Fibroblast of skin of back (primary cell): ENCODE measurements around the gene GRSF1.
"Not testable (repeated sequence)": the region's sequence is repeated elsewhere in the genome, so short reads cannot be mapped to it uniquely, and the experiment has no call there.

Experiments
- DNase-seq: peaks from one replicate; pipeline ENCODE4 v3.0.0-alpha.2; 2013

Gene GRSF1

DNA sequence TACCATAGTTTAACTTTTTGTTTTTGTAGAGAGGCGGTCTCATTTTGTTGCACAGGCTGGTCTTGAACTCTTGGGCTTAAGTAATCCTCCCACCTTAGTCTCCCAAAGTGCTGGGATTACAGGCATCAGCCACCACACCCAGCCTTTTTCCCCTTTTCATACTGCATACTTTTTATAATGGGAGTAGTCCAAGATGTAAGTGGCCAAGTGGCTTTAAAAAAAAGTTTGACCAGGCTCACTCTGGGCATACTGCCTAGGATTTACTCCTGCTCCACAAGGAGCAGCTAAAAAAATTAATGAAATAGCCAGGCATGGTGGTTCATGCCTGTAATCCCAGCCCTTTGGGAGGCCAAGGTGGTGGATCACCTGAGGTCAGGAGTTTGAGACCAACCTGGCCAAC lies 6.0 kb downstream of the GRSF1 start:
- DNase-seq = peak; percentile 7

DNA sequence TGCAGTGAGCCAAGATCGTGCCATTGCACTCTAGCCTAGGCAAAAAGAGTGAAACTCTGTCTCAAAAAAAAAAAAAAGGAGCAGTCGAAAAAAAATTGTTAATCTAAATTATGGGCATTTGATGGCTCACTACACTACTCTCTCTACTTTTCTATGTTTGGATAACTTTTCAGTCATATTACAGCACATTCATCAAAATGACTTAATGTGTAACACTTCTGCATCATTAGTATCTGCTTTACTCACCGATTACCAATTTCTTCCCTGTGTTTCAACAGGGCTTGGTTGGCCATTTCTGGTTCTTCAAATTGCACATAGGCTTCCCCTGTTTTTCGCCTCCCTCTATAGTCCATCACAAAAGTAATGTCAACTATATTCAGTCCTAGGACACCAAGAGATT lies 8.4 kb downstream of the GRSF1 start:
- DNase-seq = no peak

DNA sequence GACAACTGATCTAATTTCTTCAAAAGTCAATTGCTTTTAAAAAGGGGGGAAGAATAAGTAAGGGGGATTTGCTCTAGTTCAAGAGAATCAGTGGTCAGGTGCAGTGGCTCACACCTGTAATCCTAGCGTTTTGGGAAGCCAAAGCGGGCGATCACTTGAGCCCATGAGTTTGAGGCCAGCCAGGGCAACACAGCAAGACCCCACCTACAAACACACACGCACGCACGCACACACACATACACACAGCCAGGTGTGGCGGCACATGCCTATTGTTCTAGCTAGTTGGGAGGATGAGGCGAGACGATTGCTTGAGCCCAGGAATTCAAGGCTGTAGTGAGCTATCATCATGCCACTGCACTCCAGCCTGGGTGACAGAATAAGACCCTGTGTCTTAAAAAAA lies 9.6 kb downstream of the GRSF1 start:
- DNase-seq = no peak

DNA sequence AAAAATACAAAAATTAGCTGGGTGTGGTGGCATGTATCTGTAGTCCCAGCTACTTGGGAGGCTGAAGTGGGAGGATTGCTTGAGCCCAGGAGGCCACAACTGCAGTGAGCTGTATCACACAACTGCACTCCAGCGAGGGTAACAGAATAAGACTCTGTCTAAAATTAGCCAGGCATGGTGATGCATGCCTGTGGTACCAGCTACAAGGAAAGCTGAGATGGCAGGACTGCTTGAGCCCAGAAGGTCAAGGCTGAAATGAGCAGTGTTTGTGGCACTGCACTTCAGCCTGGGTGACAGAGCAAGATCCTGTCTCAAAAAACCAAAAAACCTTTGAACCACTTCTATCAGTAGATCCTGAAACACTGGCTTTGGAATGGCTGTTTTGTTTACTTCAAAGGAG lies 10.2 kb downstream of the GRSF1 start:
- no peak for DNase-seq

DNA sequence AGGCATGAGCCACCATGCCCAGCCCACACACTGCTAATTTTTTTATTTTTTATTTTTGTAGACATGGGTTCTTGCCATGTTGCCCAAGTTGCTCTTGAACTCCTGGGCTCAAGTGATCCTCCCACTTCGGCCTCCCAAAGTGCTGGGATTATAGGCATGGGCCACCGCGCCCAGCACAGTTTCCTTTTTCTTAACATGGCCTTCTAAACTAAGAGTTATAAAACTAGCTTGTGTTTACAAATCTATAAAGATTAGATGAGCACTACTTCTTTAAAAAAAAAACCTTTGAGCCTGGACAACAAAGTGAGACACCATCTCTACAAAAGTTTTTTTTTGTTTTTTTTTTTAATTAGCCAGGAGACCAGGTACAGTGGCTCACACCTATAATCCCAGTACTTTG lies 10.7 kb downstream of the GRSF1 start:
- DNase-seq = no peak

DNA sequence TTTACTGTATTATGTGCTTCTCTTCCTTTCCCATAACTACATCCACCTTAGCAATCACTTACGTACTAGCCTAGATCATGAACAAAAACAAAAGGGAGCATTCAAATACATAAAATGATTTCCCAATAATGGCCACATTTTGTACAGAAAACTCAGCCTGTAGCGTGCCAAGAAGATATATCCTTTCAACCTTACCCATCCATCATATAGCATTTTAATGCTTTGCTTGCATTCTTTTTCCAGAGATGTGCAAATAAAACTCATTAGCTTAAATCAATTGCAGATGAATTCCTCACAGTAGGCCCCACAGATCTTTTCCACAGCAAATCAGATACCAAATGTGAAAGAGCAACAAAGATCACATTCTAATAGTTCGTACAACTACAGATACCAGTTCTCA lies 20.8 kb downstream of the GRSF1 start:
- DNase-seq = no peak

DNA sequence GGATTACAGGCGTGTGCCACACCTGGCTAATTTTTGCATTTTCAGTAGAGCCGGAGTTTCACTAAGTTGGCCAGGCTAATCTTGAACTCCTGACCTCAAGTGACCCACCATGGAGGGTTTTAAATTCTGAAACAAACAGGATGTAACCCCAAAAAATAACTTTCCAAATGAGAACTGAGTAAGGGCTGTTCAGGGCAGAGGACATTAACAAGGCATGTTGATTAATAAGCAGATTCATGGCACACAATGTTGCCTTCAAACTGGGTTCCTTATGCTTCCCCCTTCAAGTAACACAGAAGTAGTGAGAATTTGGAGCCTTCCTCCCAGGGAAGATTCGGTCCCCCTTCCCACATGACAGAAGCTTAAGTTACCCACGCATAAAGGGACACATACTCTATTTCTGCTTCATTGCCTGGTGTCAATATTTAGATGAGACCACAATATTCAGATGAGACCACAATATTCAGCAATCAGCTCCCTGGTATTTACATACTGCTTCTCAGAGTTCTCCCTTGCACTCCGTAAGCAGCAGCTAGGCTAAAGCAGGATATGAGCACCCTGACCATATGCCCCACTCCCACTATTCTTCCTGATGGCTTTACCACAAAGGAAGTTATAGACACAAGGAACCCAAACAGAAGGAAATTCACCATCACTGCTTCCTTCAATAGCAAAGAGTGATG lies 21.4 kb downstream of the GRSF1 start:
- DNase-seq = no peak

DNA sequence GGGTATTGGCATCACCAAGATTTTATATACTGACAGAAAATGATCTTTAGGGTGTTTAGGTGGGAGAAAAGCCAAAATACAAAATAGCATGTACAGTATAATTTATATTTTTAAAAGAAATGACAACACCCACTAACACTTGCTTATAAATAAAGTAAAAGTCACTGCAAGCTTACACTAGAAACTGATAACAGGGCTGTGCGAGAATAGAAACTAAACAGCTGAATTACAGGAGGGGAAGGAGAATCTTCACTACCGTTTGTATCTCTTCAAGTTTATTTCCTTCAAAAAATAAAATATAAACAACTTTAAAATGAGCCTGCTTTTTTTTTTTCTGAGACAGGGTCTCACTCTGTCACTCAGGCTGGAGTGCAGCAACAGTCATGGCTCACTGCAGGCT lies 22.8 kb downstream of the GRSF1 start:
- DNase-seq = no peak

DNA sequence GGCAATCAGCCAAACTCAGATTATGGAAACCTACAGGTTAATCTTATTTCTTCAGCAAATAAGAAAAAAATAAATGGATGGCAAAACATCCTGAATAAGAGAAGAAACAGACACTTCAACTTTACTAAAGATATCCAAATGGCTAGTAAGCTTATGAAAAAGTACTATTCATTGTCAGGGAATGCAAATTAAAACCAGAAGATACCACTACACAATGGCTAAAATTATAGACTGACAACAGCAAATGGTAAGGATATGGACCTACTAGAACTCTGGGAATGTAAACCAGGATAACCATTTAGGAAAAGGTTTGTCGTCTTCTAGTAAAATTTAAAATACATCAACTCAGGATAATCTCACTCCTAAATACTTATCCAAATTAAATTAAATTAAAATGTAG lies 24.3 kb downstream of the GRSF1 start:
- no peak for DNase-seq

DNA sequence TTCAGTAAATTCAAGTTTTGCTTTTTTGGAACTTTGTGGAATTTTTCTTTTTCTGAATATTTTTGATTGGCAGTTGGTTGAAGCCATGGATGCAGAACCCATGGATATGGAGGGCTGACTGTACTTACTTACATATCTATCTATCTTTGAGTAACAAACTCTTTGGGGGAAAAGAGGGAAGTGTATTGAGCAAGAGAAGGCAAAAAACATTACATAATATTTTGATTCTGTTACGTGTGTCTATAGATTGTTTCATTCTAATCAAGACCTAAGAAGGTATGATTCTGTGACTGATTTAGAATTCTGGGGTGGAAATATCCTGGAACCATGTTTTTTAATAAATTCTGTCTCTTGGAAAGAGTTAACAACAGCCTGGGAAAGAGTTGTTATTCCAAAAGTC lies 31.5 kb downstream of the GRSF1 start:
- no peak for DNase-seq

DNA sequence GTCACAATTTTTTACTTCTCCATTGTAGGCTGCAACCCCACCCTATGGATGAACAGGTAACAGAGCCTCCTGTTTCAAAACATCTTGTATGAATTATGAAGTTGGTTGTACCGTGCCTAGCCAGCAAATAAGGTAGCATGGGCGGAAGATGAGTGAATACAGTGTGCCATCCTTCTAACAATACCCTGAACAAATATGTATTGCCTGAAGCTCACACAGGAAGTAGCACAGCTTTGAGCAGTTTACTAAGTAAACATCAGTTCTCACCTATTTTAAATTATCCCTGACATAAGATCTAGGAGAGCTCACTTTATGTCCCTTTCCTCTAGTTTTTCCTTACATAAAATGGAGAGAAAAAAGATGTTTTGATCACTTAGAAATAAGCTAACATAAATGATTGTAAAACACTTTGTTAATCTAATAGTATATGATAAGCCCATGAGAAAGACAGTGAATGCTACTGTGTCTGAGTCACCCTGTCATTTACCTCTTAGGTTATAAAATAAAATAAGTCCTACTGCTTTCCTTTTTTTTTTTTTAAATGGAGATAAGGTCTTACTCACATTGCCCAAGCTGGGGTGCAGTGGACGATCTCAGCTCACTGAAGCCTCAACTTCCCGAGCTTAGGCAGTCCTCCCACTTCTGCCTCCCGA lies 36.6 kb downstream of the GRSF1 start:
- DNase-seq = no peak

DNA sequence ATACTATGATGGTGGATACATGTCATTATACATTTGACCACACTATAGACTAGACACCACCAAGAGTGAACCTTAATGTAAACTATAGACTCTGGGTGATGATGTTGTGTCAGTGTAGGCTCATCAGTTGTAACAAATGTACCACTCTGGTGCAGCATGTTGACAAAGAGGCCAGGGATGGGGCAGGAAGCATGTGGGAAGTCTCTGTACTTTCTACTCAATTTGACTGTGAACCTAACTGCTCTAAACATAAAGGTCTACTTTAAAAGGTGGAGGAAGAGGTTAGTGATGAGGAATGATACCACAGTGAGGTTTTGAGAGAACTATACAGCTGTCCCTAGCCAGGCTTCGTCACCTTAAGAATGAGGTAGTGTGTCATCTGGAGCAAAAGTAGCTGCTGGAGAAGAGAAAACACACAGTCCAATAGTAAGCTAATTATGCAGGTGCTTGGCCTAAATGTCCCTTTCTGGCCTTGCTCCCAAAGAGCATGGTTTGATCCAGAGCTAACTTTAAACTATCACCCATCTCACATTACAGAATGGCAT lies 38.4 kb downstream of the GRSF1 start:
- no peak for DNase-seq

DNA sequence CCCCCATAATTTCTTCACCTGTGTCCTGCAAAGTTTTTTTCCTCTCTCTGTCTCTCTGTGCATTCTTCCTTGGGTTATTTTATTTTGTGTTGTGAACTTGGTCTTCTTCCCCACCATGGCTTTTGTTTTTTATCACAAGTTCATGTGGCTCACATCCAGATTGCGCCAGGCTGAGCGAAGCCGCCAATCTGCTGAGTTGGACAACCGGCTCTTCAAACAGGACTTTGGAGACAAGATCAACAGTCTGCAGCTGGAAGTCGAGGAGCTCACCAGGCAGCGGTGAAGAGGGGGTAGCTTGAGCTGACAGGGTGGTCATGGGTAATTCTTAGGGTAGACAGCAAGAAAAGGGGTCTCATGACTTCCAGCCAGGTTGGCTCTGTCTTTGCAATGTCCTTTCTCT lies 46.1 kb downstream of the GRSF1 start:
- DNase-seq = no peak

DNA sequence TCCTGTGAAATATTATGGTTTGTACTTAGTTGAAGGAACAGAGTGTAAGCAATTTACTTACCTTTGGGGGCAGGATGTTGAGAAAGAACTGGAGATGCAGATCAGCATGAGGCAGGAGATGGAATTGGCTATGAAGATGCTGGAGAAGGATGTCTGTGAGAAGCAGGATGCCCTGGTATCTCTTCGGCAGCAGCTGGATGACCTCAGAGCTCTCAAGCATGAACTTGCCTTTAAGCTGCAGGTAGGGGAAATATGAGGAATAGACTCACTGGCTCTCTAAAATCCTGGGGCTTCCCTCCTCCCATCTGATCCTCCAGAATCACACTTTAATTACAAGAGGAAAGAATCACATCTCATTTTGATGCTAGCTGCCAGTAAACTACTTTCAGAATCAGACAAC lies 51.0 kb downstream of the GRSF1 start:
- DNase-seq = no peak

DNA sequence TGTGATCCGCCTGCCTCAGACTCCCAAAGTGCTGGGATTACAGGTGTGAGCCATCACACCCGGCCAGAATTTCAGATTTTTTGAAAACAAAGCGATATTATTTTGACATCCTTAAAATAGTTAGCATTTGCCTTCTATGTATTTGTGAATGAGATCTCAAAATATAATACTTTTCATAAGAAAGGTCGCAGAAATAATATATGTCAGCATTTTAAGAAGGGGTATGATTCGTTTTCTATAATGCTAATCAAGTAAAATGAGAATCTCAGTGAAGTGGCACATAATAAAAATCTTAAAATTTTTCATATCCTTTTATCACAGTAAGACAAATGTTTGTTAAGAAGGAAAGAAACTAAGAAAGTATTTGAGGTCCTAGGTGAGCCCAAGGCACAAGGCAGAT lies 52.2 kb downstream of the GRSF1 start:
- no peak for DNase-seq

DNA sequence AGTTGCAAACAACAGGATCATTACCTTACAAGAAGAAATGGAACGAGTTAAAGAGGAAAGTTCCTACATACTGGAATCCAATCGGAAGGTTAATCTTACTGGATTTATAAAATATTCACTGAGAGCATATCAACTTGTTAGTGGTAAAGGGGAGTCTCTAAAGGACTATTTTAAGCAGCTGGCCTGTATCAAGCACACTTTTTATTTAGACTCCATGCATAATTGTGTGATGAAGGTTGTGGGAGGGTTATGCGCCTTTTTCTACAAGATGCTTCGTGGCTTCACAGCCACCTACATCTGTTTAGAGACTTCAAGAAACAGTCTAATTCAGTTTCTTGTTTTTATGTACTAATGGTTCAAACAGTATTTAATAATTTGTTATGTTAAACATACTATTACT lies 56.6 kb downstream of the GRSF1 start:
- no peak for DNase-seq

DNA sequence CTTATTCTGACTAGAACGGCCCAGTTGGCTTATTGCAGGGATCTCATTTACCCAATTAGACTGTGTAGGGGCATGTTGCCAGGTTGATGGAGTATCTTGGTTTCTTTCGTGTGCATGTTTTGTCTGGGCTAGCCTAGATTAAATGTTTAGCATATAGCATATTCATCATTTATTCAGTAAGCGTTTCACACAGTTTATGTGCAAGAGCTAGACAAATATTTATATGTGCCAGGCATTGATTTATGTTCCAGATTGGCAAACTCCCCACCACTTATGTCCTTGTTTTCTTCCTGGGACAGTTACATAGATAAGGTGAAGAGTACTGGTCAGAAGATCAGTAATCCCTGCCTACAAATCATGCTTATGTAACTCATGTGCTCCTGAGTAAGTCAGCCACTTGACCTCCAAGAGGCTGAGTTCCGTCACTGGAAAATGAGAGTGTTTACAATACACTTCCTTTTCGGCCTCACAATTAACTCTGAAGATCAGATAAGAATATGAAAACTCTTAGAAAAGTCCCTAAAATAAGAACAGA lies 60.7 kb downstream of the GRSF1 start:
- DNase-seq = no peak

DNA sequence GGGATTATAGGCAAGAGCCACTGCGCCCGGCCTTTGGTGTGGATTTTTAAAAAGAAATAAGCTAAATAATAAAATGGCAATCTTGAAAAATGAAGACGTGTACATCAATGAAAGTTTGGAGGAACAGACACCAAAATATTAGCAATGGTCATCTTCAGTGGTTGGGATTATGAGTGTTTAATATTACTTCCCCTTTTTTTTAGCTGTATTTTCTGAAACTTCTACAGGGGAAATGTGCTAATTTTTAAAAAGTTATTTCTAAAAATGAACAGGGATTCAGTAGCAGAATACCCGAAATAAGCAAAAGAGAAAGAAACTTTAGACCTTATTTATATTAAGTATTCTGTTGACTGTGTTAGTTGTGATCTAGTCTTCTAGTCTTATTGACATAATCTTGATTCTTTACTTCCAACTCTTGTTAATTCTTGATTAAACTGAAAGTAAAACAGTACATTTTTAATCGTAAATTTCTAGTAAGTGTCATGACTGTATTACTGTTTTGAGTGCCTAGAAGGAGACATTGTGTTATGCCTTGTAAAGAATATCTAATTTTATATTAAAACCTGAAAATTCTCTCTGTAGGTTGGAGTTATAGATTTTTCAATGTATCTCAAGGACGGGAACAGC lies 66.6 kb downstream of the GRSF1 start:
- no peak for DNase-seq

DNA sequence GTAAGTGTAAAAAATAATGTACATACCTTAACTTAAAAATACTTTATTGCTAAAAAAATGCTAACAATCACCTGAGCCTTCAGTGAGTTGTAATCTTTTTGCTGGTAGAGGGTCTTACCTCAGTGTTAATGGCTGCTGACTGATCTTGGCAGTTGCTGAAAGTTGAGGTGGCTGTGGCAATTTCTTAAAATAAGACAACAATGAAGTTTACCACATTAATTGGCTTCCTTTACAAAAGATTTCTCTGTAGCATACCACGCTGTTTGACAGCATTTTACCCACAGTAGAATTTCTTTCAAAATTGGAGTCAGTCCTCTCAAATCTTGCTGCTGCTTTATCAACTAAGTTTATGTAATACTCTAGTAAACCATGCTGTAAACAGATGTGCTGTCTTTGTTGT lies 70.3 kb downstream of the GRSF1 start:
- not testable (repeated sequence) for DNase-seq

DNA sequence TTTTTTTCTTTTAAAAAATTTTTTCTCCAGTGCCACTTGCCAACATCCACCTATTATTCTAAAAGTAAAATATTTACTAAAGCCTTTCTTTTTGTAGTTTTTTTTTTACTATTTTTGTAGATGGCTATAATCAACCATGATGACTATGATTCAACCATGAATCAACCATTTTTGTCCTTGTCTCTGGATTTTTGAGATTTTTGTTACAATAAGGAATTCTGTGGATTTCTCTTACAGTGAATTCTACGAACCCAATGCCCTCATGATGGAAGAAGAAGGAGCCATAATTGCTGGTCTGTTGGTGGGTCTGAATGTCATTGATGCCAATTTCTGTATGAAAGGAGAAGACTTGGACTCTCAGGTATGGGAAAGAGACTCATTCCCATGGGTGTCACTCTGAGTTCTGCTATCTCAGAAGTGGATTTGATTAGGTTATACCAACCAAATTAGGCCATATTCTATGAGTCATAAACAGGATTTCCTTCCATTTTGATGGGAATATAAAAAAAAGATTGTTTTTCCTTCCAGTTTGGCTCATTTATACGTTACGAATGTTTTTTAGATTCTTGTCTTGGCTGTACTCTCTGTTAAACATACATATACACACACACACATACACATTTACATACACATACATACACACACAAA lies 71.3 kb downstream of the GRSF1 start:
- DNase-seq = peak; percentile 74
